ENCODE measurements around the gene UCK1. TPM values are rescaled to one million over a fixed set of nuclear protein-coding genes. Genes with fewer than 3 reads are reported as not detected.

UCK1 gene
- total and polyA plus RNA-seq, 2 of the 13 experiments (the other 11 are each of a cell fraction or from before 2014, with no cell fraction given), result 11.0 to 24.1 TPM

GRCh38 chr9:131545003-131545785 lies 14.1 kb upstream of the UCK1 start, which contains the start of gene PRRT1B (continued):
- TF ChIP-seq ATF6 (CRISPR knock-in tag; conservative IDR thresholded peaks at IDR 0.05), result no peak
- TF ChIP-seq BCLAF1 (IDR thresholded peaks at IDR 0.05), result no peak
- no peak for TF ChIP-seq ZNF318 (CRISPR knock-in tag; IDR thresholded peaks at IDR 0.05)
- no peak for TF ChIP-seq ZNF790 (CRISPR knock-in tag; IDR thresholded peaks at IDR 0.05; ENCODE audit: borderline replicate concordance)
- no peak for TF ChIP-seq DMTF1 (CRISPR knock-in tag; IDR thresholded peaks at IDR 0.05)
- no peak for TF ChIP-seq TCF7L2 (IDR thresholded peaks at IDR 0.05; ENCODE audit: low read depth, low read length)
- no peak for TF ChIP-seq ZNF572 (CRISPR knock-in tag; IDR thresholded peaks at IDR 0.05)
- TF ChIP-seq MEIS2 (CRISPR knock-in tag; IDR thresholded peaks at IDR 0.05), result peak; percentile 84; the same call in 1 of the 2 replicates
- no peak; the same call in 1 of the 2 replicates for TF ChIP-seq IRF1 (CRISPR knock-in tag; IDR thresholded peaks at IDR 0.05; ENCODE audit: low read depth)
- TF ChIP-seq ZNF816 (CRISPR knock-in tag; IDR thresholded peaks at IDR 0.05; ENCODE audit: borderline replicate concordance), result 0 out of 2 replicates have a peak, but pooled peaks have one; percentile 33
- TF ChIP-seq ZNF234 (CRISPR knock-in tag; conservative IDR thresholded peaks at IDR 0.05), result no peak

Measured in HepG2 (cell line).